Heart right ventricle (tissue), 16 donors: Measurements from ENCODE around the gene SLC17A5. TPM values are rescaled to one million over a fixed set of nuclear protein-coding genes. Genes with fewer than 3 reads are reported as not detected.
"Not testable (repeated sequence)": the region's sequence is repeated elsewhere in the genome, so short reads cannot be mapped to it uniquely, and the experiment has no call there.

ENCODE experiments used
- ATAC-seq, 8 donors: fragments of 200-7000 bp; cut with Tn5 transposase; one replicate each; pipeline ENCODE4 v1.9.1; 2020; ENCODE audit warnings: mild to moderate bottlenecking in 8 of 8, moderate library complexity in 8 of 8, moderate number of reproducible peaks in 1 of 8
- DNase-seq, 2 donors: peaks; one replicate each; pipeline ENCODE4 v3.0.0-alpha.2; 2020
- H3K27ac ChIP-seq, 10 donors: fragments of 200-600 bp; sonication (generic) in 2 of 10; one replicate each; pipeline versions ENCODE4 v1.5.0 to v1.8.0; 2020 to 2022; ENCODE audit warnings: mild to moderate bottlenecking in 3 of 10
- H3K27me3 ChIP-seq, 7 donors: fragments of 200-600 bp; one replicate each; pipeline ENCODE4 v1.8.0; 2021 to 2022; ENCODE audit warnings: mild to moderate bottlenecking in 2 of 7
- H3K36me3 ChIP-seq, 9 donors: fragments of 200-600 bp; sonication (generic) in 1 of 9; one replicate each; pipeline versions ENCODE4 v1.5.0 to v1.8.0; 2020 to 2022; ENCODE audit warnings: mild to moderate bottlenecking in 2 of 9
- H3K4me1 ChIP-seq, 9 donors: fragments of 200-600 bp; sonication (generic) in 1 of 9; one replicate each; pipeline versions ENCODE4 v1.5.0 to v1.8.0; 2020 to 2022; ENCODE audit warnings: mild to moderate bottlenecking in 4 of 9
- H3K4me3 ChIP-seq, 10 donors: fragments of 200-600 bp; sonication (generic) in 2 of 10; one replicate each; pipeline versions ENCODE4 v1.5.0 to v1.8.0; 2020 to 2022; ENCODE audit warnings: mild to moderate bottlenecking in 7 of 10, moderate library complexity in 2 of 10
- H3K9me3 ChIP-seq, 11 donors: fragments of 200-600 bp in 10 of 11; sonication (generic) in 2 of 11; one replicate each; pipeline versions ENCODE4 v1.5.0 to v1.8.0; 2013 to 2022; ENCODE audit warnings: mild to moderate bottlenecking in 2 of 11, control low read depth in 1 of 11, moderate library complexity in 1 of 11
- CTCF ChIP-seq, 9 donors: fragments of 200-600 bp; sonication (generic) in 2 of 9; IDR thresholded peaks; one replicate each; pipeline versions ENCODE4 v1.5.0 to v1.8.0; 2021 to 2022; ENCODE audit warnings: antibody characterized with exemption in 9 of 9, mild to moderate bottlenecking in 5 of 9, moderate library complexity in 1 of 9
- WGBS, 2 donors: extraction: QIAGEN DNeasy Blood & Tissue Kit; methylation state at CpG; one replicate each; pipeline ENCODE4 v1.1.7; 2013; ENCODE audit warnings: inconsistent platforms in 1 of 2; 5-methylcytosine and 5-hydroxymethylcytosine counted together
- intact Hi-C, 10 donors: fragments of 100-400 bp; cut with DNase I; formaldehyde crosslinking; loops; one replicate each; pipeline versions ENCODE4 v1.11.1 to v1.14.2; 2022
- polyA plus RNA-seq, 2 donors: library from polyadenylated mRNA; stranded (reverse); fragments of 200-250 nt; gene quantifications; one replicate each; pipeline ENCODE4 v1.2.3, GENCODE V29; 2013
- total RNA-seq, 10 donors: library from RNA; stranded (reverse); fragmentation: NEBNext Ultra II Directional in 3 of 10; extraction: Animal tissue kit (Norgen Biotek cat#: 25700) in 3 of 10; gene quantifications; one replicate each; pipeline versions ENCODE4 v1.2.1 to v1.2.4, GENCODE V29; 2021 to 2023
- donor health status: Arrhythmogenic right ventricular cardiomyopathy.
- donor health status: ischemic (EF 13 %, LVEDD 7.1; RV severe dilation, severe dysfunction).
- donor health status: healthy with polysubstance abuse.
- donor health status: DM: no; HTN: yes; CAD: no.
- donor health status: DM: no; HTN: no; CAD: no.
- donor health status: ischemic (EF 25% LVEDD 6.9; RV normal size, moderate dysfunction).
- donor health status: ischemic (EF 25% LVEDD 5.7; RV mildly dilated, moderate dysfunction).
- donor health status: healthy.
- donor health status: DM: yes; HTN: yes; CAD: no.
- donor health status: Ischemic cardiomyopathy.
- donor health status: ischemic (EF 35%, LVEDD 5.7; RV mildly dilated, moderate dysfunction).
- donor health status: nonischemic (EF 11% LVEDD 7.7; RV severe dilation, severe dysfunction).
- donor health status: DM: yes; HTN: yes; CAD: no.
- donor health status: PGD.
- donor health status: ischemic (EF 29% LVEDD 5.4; RV normal size, mild dysfunction).
- donor health status: nonischemic (EF 23%, LVEDD 6.1; RV moderate dilation, normal function).

The SLC17A5 gene
- total and polyA plus RNA-seq, 12 donors = 1.9 to 7.6 (median 4.7) TPM

DNA sequence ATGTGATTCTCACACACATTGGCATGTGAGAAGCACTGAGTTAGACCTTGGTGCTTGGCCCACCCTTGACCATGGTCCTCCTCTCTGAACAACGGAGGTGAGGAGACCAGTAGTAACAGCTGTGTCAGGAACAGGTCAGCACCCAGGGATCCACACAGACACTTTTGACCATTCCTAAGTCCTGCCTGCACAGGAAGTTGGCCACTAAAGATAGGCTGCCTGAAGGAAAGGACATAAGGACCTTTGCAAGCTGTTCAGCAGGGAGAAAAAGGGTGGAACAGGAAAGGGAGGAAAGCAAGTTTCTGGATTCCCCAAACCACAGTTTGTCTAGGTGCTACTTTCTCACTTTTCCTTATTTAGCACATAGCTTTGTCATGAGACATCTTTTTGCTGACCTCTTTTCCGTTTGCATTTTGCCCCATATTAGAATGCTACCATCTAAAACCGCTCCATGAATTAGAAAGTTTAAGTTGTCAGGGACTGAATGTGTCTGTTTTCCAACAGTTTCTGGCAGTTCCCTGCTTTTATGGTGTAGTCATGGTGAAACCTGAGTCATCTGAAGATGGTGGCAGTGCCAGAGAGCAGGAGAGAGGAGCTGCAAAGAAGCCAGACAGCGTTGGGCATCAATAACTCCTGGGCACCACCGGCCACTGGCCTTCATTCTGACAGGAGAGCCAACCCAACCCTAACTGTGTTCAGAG lies 41.1 kb upstream of the SLC17A5 start:
- Histone ChIP-seq H3K4me1 (peaks cover 0 to 34% (median 15%) of the 10 kb centered on the region in 9 donors), H3K36me3 (no peaks in the 10 kb centered on the region), H3K27ac (peak overlapping the region in 5 of 10 donors; percentile 6 to 88 (median 64)), H3K27me3 (no peaks in the 10 kb centered on the region), H3K9me3 (peaks cover 0 to 5% (median 0%) of the 10 kb centered on the region in 11 donors), H3K4me3 (peak overlapping the region in 2 of 10 donors; percentile 70)
- WGBS, 2 donors = 76 to 79% methylated on average over 5 of the region's 5 CpGs
- ATAC-seq = peak in 1 of 8 donors; percentile 17
- TF ChIP-seq CTCF (IDR thresholded peaks at IDR 0.05) = no peak
- intact Hi-C loops = no loop called here
- DNase-seq = no peak

DNA sequence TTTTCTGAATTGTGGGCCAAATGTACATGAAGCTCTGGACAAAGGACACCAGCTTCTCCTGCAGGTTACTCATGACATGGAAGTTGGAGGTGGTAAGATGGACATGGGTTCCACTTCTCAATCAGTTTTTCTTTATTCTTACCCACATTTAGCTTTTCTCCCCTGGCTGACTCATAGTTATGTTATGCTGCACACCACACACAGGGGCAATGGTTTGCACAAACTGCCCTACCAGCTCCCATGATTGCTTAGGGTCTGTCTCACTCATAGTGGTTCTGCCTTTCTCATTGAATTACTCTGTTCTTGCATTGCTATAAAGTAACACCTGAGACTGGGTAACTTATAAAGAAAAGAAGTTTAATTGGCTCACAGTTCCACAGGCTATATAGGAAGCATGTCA lies 37.7 kb upstream of the SLC17A5 start:
- no peak for ATAC-seq
- no peak for TF ChIP-seq CTCF (IDR thresholded peaks at IDR 0.05)
- intact Hi-C loops = no loop called here
- no peak for DNase-seq
- no peak overlapping the region for H3K27ac ChIP-seq
- no peaks in the 10 kb centered on the region for H3K36me3 ChIP-seq
- H3K27me3 ChIP-seq = no peaks in the 10 kb centered on the region
- no peak overlapping the region for H3K4me3 ChIP-seq
- H3K9me3 ChIP-seq = peaks cover 0 to 5% (median 0%) of the 10 kb centered on the region in 11 donors
- peaks cover 0 to 16% (median 8%) of the 10 kb centered on the region in 9 donors for H3K4me1 ChIP-seq

DNA sequence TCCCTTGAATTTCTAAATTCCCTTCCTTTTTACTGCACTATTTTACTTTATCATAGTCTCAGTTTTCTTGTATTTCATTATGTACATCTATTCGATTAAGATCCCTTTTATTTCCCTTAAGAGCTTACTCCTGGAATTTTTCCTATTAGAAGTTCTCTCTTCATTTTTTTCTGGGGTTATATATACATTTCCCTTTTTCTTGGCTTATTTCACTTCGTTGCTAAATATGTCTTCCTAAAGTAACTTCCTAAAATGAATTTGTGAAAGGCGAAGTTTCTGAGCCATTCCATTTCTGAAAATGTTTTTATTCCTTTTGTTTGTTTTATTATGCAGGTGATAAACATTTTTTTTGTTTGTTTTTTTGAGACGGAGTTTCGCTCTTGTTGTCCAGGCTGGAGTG lies 36.3 kb upstream of the SLC17A5 start:
- 87 to 92% methylated on average over 5 of the region's 5 CpGs for WGBS, 2 donors
- Histone ChIP-seq H3K36me3 (no peaks in the 10 kb centered on the region), H3K4me1 (peaks cover 0 to 5% (median 4%) of the 10 kb centered on the region in 9 donors), H3K4me3 (no peak overlapping the region), H3K27ac (no peak overlapping the region), H3K9me3 (peaks cover 0 to 5% (median 0%) of the 10 kb centered on the region in 11 donors), H3K27me3 (no peaks in the 10 kb centered on the region)
- intact Hi-C loops = no loop called here
- no peak for TF ChIP-seq CTCF (IDR thresholded peaks at IDR 0.05)
- DNase-seq (no peak), ATAC-seq (no peak)

GRCh38 chr6:73688351-73688750 lies 34.6 kb upstream of the SLC17A5 start:
- Histone ChIP-seq H3K36me3 (no peaks in the 10 kb centered on the region), H3K4me3 (no peak overlapping the region), H3K9me3 (peaks cover 0 to 9% (median 0%) of the 10 kb centered on the region in 11 donors), H3K4me1 (no peaks in the 10 kb centered on the region), H3K27me3 (no peaks in the 10 kb centered on the region), H3K27ac (no peak overlapping the region)
- DNase-seq (no peak), ATAC-seq (no peak)
- WGBS, 2 donors = 76 to 84% methylated on average over 1 of the region's 1 CpG
- intact Hi-C loops = no loop called here
- no peak for TF ChIP-seq CTCF (IDR thresholded peaks at IDR 0.05)

- 75 to 84% methylated on average over 2 of the region's 2 CpGs for WGBS, 2 donors
- H3K36me3 ChIP-seq, H3K4me1 ChIP-seq, intact Hi-C loops, DNase-seq, ATAC-seq, H3K27me3 ChIP-seq, H3K4me3 ChIP-seq, H3K27ac ChIP-seq: not testable (repeated sequence)
- H3K9me3 ChIP-seq = peaks cover 0 to 17% (median 0%) of the 10 kb centered on the region in 11 donors
Observed at GRCh38 chr6:73683574-73683973, 29.8 kb upstream of the SLC17A5 start.
